Heart left ventricle (tissue), 13 donors: ENCODE results near the gene SCGB1D4.

ENCODE experiments used
- POLR2A ChIP-seq, 2 donors: fragments of 450-650 bp; IDR thresholded peaks; one replicate each; pipeline ENCODE4 v1.6.1; 2017; ENCODE audit warnings: antibody characterized with exemption in 2 of 2, mild to moderate bottlenecking in 2 of 2, moderate library complexity in 2 of 2
- TF ChIP-seq, protein P1 (sequence below), 12 donors: fragments of 200-600 bp; sonication (generic) in 4 of 12; IDR thresholded peaks; one replicate each; pipeline versions ENCODE4 v1.5.0 to v1.8.0; 2018 to 2022; ENCODE audit warnings: antibody characterized with exemption in 12 of 12, mild to moderate bottlenecking in 5 of 12
- donor health status: ischemic (EF 13 %, LVEDD 7.1; RV severe dilation, severe dysfunction).
- donor health status: DM: no; HTN: yes; CAD: no.
- donor health status: DM: no; HTN: no; CAD: no.
- donor health status: ischemic (EF 25% LVEDD 6.9; RV normal size, moderate dysfunction).
- donor health status: ischemic (EF 25% LVEDD 5.7; RV mildly dilated, moderate dysfunction).
- donor health status: ischemic (EF 35%, LVEDD 5.7; RV mildly dilated, moderate dysfunction).
- donor health status: nonischemic (EF 11% LVEDD 7.7; RV severe dilation, severe dysfunction).
- donor health status: DM: yes; HTN: yes; CAD: no.
- donor health status: PGD.
- donor health status: ischemic (EF 29% LVEDD 5.4; RV normal size, mild dysfunction).
- donor health status: nonischemic (EF 23%, LVEDD 6.1; RV moderate dilation, normal function).

DNA sequence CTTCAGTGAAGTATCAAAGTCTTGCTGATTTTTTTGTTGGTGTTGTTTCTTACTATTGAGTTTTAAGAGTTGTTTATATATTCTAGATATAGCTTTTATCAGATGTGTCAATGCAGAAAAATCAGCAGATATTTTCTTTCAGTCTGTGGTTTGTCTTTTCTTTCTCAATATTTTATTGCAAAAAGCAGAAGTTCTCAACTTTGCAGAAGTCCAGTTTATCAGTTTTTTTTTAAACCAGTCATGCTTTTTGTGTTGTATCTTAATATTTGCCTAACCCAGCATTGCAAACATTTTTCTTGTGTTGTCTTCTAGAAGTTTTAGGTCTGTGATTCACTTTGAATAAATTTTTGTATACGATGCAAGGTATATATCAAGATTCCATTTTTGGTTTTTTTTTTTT is 45.3 kb upstream of the SCGB1D4 start:
- TF ChIP-seq, protein P1, sequence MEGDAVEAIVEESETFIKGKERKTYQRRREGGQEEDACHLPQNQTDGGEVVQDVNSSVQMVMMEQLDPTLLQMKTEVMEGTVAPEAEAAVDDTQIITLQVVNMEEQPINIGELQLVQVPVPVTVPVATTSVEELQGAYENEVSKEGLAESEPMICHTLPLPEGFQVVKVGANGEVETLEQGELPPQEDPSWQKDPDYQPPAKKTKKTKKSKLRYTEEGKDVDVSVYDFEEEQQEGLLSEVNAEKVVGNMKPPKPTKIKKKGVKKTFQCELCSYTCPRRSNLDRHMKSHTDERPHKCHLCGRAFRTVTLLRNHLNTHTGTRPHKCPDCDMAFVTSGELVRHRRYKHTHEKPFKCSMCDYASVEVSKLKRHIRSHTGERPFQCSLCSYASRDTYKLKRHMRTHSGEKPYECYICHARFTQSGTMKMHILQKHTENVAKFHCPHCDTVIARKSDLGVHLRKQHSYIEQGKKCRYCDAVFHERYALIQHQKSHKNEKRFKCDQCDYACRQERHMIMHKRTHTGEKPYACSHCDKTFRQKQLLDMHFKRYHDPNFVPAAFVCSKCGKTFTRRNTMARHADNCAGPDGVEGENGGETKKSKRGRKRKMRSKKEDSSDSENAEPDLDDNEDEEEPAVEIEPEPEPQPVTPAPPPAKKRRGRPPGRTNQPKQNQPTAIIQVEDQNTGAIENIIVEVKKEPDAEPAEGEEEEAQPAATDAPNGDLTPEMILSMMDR (IDR thresholded peaks at IDR 0.05) = no peak
- no peak for TF ChIP-seq POLR2A (IDR thresholded peaks at IDR 0.05)
